Lung microvascular endothelial cell (primary cell): Measurements from ENCODE around the gene HECA. TPM values are rescaled to one million over a fixed set of nuclear protein-coding genes. Genes with fewer than 3 reads are reported as not detected.

ENCODE experiments used
- DNase-seq, 2 donors: peaks; one replicate each; pipeline versions ENCODE4 v3.0.0 to v3.0.0-alpha.2; 2010; ENCODE audit warnings: low read depth in 2 of 2
- total RNA-seq: library from RNA; depleted of rRNA; stranded (reverse); fragments of >200 nt; gene quantifications from 2 replicates; pipeline ENCODE4 v1.2.1, GENCODE V29; 2014

The HECA gene
- total RNA-seq, 1 donor from 2014 or later: 34.5 TPM

- DNase-seq: peak in 1 of 2 donors; percentile 23
Observed at GRCh38 chr6:139161169-139161568, 26.3 kb downstream of the HECA start.

- DNase-seq: peak; percentile 16 to 72
Observed at GRCh38 chr6:139161817-139162284, 27.0 kb downstream of the HECA start.

GRCh38 chr6:139164001-139164400 lies 29.1 kb downstream of the HECA start:
- no peak for DNase-seq

DNA sequence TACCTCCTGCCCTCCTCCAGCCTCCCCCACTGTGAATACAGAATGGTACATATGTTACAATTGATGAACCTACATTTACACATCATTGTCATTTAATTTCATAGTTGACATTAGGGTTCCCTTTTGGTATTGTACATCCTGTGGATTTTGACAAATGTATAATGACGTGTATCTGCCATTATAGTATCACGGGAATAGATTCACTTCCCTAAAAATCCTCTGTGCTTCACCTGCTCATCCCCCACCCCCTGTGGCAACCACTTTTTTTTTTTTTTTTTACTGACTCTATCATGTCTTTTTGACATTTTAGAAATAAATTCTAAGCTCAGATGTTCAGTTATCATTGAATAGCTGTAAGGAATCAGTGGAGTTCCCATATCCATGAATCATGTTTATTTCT lies 30.4 kb downstream of the HECA start:
- no peak for DNase-seq

- DNase-seq: no peak
Observed at GRCh38 chr6:139166238-139166955, 31.5 kb downstream of the HECA start.

DNA sequence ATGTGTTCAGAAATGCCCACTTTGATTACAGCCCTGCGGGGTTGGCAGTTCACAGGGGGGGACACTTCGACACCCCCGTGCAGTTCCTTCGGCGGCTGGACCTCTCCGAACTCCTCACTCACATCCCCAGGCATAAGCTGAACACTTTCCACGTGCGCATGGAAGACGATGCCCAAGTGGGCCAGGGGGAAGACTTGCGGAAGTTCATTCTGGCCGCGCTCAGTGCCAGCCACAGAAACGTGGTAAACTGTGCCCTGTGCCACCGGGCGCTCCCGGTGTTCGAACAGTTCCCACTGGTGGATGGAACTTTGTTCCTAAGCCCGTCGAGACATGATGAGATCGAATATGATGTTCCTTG lies 32.1 kb downstream of the HECA start:
- DNase-seq: no peak

DNA sequence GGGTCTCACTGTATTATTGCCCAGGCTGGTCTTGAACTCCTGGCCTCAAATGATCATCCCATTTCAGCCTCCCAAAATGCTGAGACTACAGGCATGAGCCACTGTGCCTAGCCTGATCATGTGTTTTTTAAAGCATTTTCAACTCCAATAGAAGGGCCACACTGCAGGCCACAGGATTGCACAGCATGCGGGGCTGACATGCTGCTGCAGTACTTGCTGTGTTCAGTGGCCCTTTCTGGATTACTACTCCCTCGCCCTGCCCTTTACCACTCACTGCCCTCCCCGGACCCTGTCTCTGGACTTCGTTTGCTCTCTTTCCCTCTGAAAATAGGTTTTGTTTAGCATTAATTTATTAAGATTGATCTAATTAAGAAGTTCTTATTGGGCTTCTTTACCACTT lies 37.3 kb downstream of the HECA start:
- DNase-seq: no peak

- DNase-seq: no peak
Observed at GRCh38 chr6:139172567-139172966, 37.7 kb downstream of the HECA start.

DNA sequence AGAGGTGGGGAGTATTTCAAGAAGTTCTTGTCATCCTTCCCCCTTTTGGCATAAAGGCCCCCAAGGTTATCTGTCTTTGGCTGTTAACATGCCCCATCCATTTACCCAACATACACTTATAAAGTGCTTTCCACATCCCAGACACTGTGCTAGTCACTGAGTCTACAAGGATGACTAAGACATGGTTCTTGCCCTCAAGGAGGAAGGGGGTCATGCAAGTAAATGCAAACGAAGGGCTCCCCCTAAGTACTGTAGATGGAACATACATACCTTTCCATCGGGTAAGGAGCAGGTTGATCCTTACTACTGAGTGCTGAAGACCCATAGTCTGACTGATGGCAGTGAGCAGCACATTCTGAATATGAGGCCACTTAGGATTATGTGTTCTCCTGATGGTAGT lies 38.3 kb downstream of the HECA start:
- DNase-seq: peak in 1 of 2 donors; percentile 12

DNA sequence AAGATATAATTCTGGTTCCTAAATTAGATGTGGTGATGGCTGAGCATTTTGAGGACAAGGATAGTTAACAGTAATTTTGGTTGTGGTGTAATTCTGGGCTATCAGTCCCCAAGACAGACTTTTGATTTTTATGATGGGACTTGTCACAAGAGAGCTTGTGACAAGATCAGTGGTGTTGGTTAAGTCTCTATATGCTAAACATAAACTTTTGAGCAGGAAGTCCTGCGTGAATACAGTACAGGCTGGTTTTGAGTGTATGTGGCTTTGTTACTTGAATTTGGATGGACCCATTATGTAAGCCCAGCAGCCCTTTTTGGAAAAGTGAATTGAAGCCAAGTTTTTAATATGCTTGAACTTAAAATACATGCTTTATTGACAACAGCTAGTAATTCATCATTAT lies 38.9 kb downstream of the HECA start:
- no peak for DNase-seq

- no peak for DNase-seq
Observed at GRCh38 chr6:139174961-139175360, 40.1 kb downstream of the HECA start.

DNA sequence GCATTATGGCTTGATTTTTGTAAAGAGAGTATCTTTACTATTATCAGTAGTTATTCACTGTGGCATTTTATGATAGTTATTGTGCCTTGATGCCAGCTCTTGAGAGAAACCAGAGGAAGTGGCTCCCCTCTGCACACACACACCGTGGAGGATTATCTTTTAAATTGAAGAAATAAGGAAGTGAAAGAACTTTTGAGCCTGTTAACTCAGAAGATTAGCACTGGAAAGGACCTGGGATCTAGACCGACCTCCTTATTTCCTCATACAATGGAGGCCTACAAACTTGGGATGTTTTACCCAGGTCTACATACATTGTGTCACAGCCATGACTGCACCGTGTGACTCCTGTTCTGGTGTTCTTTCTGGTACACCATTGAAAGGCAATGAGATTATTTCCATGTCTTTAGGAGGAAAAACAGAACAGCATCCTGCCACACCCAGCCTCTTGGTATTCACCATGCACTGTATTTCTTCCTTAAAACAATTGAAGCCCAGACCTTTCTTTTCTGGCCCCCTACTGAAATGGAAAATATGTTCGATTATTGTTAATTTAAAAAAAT lies 40.6 kb downstream of the HECA start:
- DNase-seq: no peak

GRCh38 chr6:139181236-139181635 lies 46.4 kb downstream of the HECA start:
- no peak for DNase-seq

GRCh38 chr6:139184047-139184446 lies 49.2 kb downstream of the HECA start:
- no peak for DNase-seq

DNA sequence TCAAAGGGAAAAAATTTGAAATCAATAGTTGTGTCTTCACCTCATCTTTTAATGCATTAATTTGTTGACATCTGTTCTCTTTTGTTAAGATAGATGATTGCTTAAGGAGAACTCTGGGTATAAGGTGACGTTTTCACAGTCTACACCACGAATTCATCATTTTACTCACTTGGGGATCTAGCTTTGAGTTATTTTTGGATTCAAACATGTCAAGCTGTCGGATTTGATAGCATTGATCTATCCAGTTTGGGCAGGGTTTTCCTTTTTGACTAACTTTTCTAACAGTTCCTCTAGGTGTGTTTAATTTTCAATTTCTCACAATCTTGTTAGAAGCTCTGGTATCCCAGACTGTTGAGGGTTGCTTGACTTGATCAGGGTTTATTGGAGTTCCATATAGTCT lies 49.6 kb downstream of the HECA start:
- no peak for DNase-seq

- no peak for DNase-seq
Observed at GRCh38 chr6:139186242-139186641, 51.4 kb downstream of the HECA start.

DNA sequence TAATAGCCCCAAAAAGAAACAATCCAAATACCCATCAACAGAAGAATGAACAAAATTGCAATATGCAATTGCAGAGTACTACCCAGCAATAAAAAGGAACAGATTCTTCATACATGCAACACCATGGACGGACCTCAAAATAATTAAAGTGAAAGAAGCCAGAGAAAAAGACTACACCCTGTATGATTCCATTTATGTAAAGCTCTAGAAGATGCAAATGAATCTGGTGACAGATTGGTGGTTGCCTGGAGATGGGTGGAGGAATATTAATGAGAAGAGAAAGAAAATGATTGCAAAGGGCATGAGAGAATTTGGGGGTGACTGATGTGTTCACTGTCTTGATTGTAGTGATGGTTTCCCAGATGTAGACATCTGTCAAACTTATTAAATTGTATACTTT lies 51.8 kb downstream of the HECA start:
- no peak for DNase-seq

DNA sequence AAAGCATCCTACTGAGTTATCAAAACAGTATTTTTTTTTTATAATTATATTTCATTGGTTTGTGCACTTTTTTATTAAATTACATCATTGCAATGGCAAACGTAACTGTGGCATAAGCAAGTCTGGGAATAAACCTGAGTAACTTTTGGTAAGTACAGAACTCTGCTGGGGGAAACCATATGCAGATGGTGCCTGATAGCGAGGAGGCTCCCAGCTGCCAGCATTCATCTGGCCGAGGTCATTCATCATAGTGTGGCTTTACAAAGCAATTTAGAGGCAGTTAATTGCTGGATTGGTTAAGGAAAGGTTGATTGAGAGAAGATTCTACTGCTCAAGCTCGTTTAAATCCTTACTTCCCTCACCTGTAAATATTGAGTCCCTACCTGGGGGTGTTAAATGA lies 52.6 kb downstream of the HECA start:
- no peak for DNase-seq

- DNase-seq: no peak
Observed at GRCh38 chr6:139189665-139190064, 54.8 kb downstream of the HECA start.

DNA sequence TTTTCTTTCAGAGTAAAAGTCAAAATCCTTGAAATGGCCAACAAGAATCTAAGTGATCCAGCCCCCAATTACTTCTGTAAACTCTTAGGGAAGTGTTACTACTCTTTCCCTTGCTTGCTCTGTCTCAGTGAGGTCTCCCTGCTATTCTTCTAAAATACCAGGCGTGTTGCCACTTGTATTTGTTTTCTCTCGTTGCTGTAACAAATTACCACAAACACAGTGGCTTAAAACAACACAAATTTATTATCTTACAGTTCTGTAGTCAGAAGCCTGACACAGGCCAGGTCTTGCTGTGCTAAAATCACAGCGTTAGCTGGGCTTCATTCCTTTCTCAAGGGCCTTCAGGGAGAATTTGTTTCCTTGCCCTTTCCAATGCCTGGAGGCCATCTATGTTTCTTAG lies 59.9 kb downstream of the HECA start:
- DNase-seq: no peak

DNA sequence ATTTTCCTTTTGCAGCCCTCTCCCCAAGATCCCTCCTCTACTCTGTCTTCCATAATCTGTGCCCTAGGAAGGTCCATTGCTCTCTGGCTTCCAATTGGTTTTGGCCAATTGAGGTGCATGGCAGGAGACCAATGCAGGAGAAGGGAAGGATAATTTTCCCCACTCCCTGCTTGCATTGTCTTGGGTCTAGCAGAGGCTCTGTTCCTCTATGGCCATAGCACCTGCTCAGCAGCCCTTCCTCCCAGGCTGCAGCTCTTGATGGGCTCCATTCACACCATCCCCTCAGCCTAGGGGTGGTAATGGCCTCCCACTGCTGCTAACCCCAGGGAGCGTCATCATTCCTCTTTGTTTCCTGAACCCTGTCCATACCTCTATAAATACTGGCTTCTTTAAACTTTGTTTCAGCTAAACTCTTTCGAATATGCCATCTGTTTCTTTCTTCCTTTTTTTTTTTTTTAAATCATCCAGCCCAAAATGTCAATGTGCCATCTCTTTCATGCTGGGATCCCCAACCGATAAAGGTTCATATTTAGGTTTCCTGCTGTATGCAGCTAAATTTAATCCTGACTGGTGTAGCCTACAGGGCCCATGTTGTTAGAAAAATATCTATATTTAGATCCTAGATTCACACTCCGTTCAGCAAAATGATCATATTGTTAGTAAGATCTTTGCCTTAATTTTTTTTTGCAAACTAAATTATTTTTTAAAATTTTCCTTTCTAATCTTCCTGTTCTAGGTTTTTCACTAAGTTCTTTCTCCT lies 63.8 kb downstream of the HECA start:
- DNase-seq: no peak

DNA sequence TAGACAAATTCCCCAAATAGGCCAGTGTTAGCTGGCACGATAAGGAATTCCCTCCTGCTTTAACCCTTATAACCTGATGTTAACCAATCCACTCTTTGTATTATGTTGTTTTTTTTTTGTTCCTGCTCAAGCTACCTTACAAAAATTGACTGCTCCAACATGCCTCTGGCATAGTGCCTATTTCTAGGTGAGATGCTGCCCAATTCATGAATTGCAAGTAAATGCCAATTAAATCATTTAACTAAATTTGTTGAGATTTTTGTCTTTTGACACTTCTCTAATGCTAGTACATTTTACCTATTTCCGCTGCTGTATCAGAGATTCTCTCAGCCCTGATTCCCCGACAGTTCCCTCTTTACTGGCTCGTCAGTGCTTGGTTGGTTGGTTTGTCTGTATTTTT lies 66.5 kb downstream of the HECA start:
- DNase-seq: no peak

DNA sequence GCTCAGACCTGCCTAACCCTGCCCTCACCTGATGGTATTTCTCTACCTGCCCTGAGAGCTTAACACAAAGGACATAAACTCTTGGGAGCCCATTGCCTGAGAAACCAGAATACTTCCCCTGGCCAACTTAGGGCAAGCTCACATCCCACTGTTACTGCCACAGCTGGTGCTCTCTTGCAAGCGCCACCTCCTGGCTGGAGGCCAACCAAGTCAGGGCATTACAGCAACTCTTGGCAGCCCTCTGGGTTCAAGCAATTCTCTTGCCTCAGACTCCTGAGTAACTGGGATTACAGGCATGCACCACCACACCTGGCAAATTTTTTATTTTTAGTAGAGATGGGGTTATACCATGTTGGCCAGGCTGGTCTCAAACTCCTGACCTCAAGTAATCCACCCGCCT lies 70.1 kb downstream of the HECA start:
- DNase-seq: no peak
